Endodermal cell (in vitro differentiated cells): Measurements from ENCODE around the gene SLC12A6. TPM values are rescaled to one million over a fixed set of nuclear protein-coding genes. Genes with fewer than 3 reads are reported as not detected.

Experiments used
- DNase-seq: peaks from one replicate; pipeline ENCODE4 v3.0.0-alpha.2; 2017
- H3K27ac ChIP-seq: 2 replicates; pipeline ENCODE4 v1.5.1; 2013; ENCODE audit warnings: mild to moderate bottlenecking, low read depth, low read length, moderate library complexity
- H3K27me3 ChIP-seq: 2 replicates; pipeline ENCODE4 v1.6.1; 2013; ENCODE audit warnings: mild to moderate bottlenecking, low read length, moderate library complexity; ENCODE audit not compliant: insufficient read depth, control insufficient read depth, poor library complexity, severe bottlenecking
- H3K36me3 ChIP-seq: 2 replicates; pipeline ENCODE4 v1.7.0; 2013; ENCODE audit warnings: mild to moderate bottlenecking, low read length, moderate library complexity; ENCODE audit not compliant: control insufficient read depth, insufficient read depth
- H3K4me1 ChIP-seq: one replicate; pipeline ENCODE4 v1.7.0; 2013; ENCODE audit warnings: low read length; ENCODE audit not compliant: control insufficient read depth, insufficient read depth
- H3K4me3 ChIP-seq: 2 replicates; pipeline ENCODE4 v1.5.1; 2013; ENCODE audit warnings: mild to moderate bottlenecking, low read length, moderate library complexity
- H3K9ac ChIP-seq: 2 replicates; pipeline ENCODE4 v1.6.1; 2013; ENCODE audit warnings: mild to moderate bottlenecking, low read length, moderate library complexity; ENCODE audit not compliant: poor library complexity, severe bottlenecking; ENCODE audit errors: extremely low read depth
- H3K9me3 ChIP-seq: 2 replicates; pipeline ENCODE4 v1.6.1; 2013; ENCODE audit warnings: mild to moderate bottlenecking, low read length, moderate library complexity; ENCODE audit not compliant: control insufficient read depth
- H3K27ac Mint-ChIP-seq: 2 replicates; pipeline ENCODE4 v1.8.0; 2020; ENCODE audit warnings: mixed read lengths
- H3K27me3 Mint-ChIP-seq: 2 replicates; pipeline ENCODE4 v1.8.0; 2021; ENCODE audit warnings: mild to moderate bottlenecking, mixed read lengths; ENCODE audit not compliant: insufficient read depth
- H3K36me3 Mint-ChIP-seq: 2 replicates; pipeline ENCODE4 v1.8.0; 2020; ENCODE audit warnings: low read depth, mixed read lengths
- H3K4me1 Mint-ChIP-seq: 2 replicates; pipeline ENCODE4 v1.8.0; 2020; ENCODE audit warnings: mixed read lengths
- H3K4me3 Mint-ChIP-seq: 2 replicates; pipeline ENCODE4 v1.8.0; 2020; ENCODE audit warnings: mild to moderate bottlenecking, moderate library complexity, mixed read lengths
- H3K9me3 Mint-ChIP-seq: 2 replicates; pipeline ENCODE4 v1.8.0; 2020; ENCODE audit warnings: mild to moderate bottlenecking, mixed read lengths
- CTCF ChIP-seq: fragments of 200-600 bp; sonication (generic); conservative IDR thresholded peaks from 2 replicates; pipeline ENCODE4 v1.5.0; 2021; ENCODE audit warnings: antibody characterized with exemption, mild to moderate bottlenecking
- WGBS, 2 experiments: methylation state at CpG; one replicate each; pipeline versions ENCODE4 v1.1.5 to v1.1.7; 2013; ENCODE audit warnings: missing lambda C conversion rate in 2 of 2, mixed read lengths in 1 of 2; ENCODE audit not compliant: insufficient coverage in 1 of 2, insufficient read length in 1 of 2; 5-methylcytosine and 5-hydroxymethylcytosine counted together
- total RNA-seq, 2 donors: library from RNA; stranded (reverse); fragmentation: NEBNext Ultra II Directional in 1 of 2; extraction: Animal tissue kit (Norgen Biotek cat#: 25700) in 1 of 2; gene quantifications; 2 replicates in 1 of 2; 3 replicates in 1 of 2; pipeline ENCODE4 v1.2.1, GENCODE V29; 2021

Gene SLC12A6
- total RNA-seq, 2 donors from 2014 or later, result 18.2 to 23.3 TPM

DNA sequence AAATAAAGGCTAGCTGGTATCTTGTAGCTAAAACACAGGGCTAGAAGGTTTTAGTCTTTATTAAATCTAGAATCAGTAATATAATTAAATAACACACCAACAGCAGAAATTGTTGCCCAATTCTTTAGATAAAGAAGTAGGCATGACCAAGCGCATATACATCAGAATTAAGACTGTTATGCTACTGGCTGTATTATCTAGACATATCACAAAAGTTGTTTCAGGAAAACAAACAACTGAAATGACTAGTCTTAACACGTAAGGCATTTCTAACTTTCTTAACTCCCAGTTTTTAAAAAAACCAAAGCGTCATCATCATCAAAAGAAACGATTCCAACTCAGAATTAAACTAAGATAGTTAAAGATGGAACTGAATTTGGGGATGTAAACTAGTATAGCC is 57.4 kb downstream of the SLC12A6 start:
- H3K9ac ChIP-seq, result no peak overlapping the region
- TF ChIP-seq CTCF, result no peak
- H3K27me3 ChIP-seq, result no peaks in the 10 kb centered on the region
- Mint-ChIP-seq H3K9me3 (peaks cover 3% of the 10 kb centered on the region), H3K27me3 (no peaks in the 10 kb centered on the region), H3K36me3 (no peaks in the 10 kb centered on the region), H3K27ac (no peak overlapping the region), H3K4me3 (no peak overlapping the region), H3K4me1 (no peaks in the 10 kb centered on the region)
- no peaks in the 10 kb centered on the region for H3K9me3 ChIP-seq
- DNase-seq, result no peak
- no peaks in the 10 kb centered on the region for H3K4me1 ChIP-seq
- no peak overlapping the region for H3K27ac ChIP-seq
- no peaks in the 10 kb centered on the region for H3K36me3 ChIP-seq
- no peak overlapping the region for H3K4me3 ChIP-seq
- WGBS, 2 experiments, result 83 to 95% methylated on average over 2 of the region's 4 CpGs

DNA sequence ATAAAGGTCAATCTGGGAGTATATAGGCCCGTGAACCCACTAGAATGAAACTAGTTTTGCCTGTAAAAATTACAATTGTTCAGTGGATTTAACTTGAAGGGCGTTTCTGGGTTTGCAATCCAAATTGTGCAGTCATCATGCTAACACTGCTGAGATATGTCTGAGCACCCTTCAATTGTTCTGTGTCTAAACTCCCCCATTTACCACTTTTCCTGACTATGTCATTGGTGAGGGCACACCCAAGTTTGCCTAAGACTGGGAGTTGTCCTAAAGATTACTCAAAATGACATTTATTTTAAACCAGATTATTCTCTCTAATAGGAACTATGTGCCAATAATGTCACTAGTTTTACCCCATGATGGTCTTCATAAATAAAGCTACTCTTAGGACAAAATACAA is 58.2 kb downstream of the SLC12A6 start:
- no peak for TF ChIP-seq CTCF
- H3K4me1 Mint-ChIP-seq, result no peaks in the 10 kb centered on the region
- no peak overlapping the region for H3K4me3 Mint-ChIP-seq
- 93 to 95% methylated on average over 2 of the region's 2 CpGs for WGBS, 2 experiments
- Histone ChIP-seq H3K27me3 (no peaks in the 10 kb centered on the region), H3K27ac (no peak overlapping the region), H3K9me3 (no peaks in the 10 kb centered on the region), H3K4me3 (no peak overlapping the region), H3K9ac (no peak overlapping the region), H3K36me3 (no peaks in the 10 kb centered on the region), H3K4me1 (no peaks in the 10 kb centered on the region)
- peaks cover under 1% of the 10 kb centered on the region for H3K36me3 Mint-ChIP-seq
- no peaks in the 10 kb centered on the region for H3K27me3 Mint-ChIP-seq
- no peak overlapping the region for H3K27ac Mint-ChIP-seq
- H3K9me3 Mint-ChIP-seq, result peaks cover 3% of the 10 kb centered on the region
- no peak for DNase-seq

DNA sequence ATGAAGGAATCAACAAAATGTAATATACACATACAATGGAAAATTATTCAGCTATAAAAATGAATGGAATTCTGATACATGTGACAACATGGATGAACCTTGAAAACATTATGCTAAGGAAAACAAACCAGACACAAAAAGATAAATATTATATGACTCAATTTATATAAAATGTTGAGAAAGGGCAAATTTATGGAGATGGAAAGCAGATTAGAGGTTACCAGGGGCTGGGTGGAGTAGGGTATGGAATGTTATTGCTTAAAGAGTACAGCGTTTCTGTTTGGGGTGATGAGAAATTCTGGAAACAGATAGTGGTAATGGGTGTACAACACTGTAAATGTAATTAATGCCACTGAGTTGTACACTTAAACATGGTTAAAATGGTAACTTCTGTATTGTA is 61.9 kb downstream of the SLC12A6 start:
- no peak for TF ChIP-seq CTCF
- no peaks in the 10 kb centered on the region for H3K9me3 ChIP-seq
- DNase-seq, result no peak
- Mint-ChIP-seq H3K4me1 (no peaks in the 10 kb centered on the region), H3K9me3 (peaks cover under 1% of the 10 kb centered on the region), H3K4me3 (no peak overlapping the region), H3K36me3 (peaks cover 2% of the 10 kb centered on the region), H3K27ac (no peak overlapping the region), H3K27me3 (no peaks in the 10 kb centered on the region)
- H3K4me1 ChIP-seq, result no peaks in the 10 kb centered on the region
- H3K27ac ChIP-seq, result no peak overlapping the region
- H3K36me3 ChIP-seq, result no peaks in the 10 kb centered on the region
- H3K9ac ChIP-seq, result no peak overlapping the region
- H3K4me3 ChIP-seq, result no peak overlapping the region
- 80 to 96% methylated on average over 1 of the region's 1 CpG for WGBS, 2 experiments
- no peaks in the 10 kb centered on the region for H3K27me3 ChIP-seq
